HepG2 (cell line): ENCODE data around the gene LEAP2. TPM values are rescaled to one million over a fixed set of nuclear protein-coding genes. Genes with fewer than 3 reads are reported as not detected.

ENCODE experiments used
- CC2D1A ChIP-seq: sonication (generic); formaldehyde crosslinking; IDR thresholded peaks from 2 replicates; pipeline ENCODE4 v1.8.1; 2023; ENCODE audit warnings: mild to moderate bottlenecking, missing genetic modification reagents
- CCDC6 ChIP-seq: sonication (generic); formaldehyde crosslinking; IDR thresholded peaks from 2 replicates; pipeline ENCODE4 v1.8.1; 2022; ENCODE audit warnings: mild to moderate bottlenecking, missing genetic modification reagents, moderate library complexity
- GFI1 ChIP-seq: sonication (generic); formaldehyde crosslinking; IDR thresholded peaks from 2 replicates; pipeline ENCODE4 v1.5.0; 2020; ENCODE audit warnings: missing genetic modification reagents, mild to moderate bottlenecking, borderline replicate concordance
- HOXA3 ChIP-seq: sonication (generic); formaldehyde crosslinking; IDR thresholded peaks from 2 replicates; pipeline ENCODE4 v1.5.0; 2020; ENCODE audit warnings: missing genetic modification reagents
- IRF2 ChIP-seq: IDR thresholded peaks from 2 replicates; pipeline ENCODE4 v1.6.1; 2018; ENCODE audit warnings: missing genetic modification reagents, missing compliant biosample characterization
- KLF15 ChIP-seq: sonication (generic); formaldehyde crosslinking; IDR thresholded peaks from 2 replicates; pipeline ENCODE4 v1.8.1; 2023; ENCODE audit warnings: borderline replicate concordance, mild to moderate bottlenecking, inconsistent platforms, missing genetic modification reagents, mixed read lengths
- MIXL1 ChIP-seq: IDR thresholded peaks from 2 replicates; pipeline ENCODE4 v1.6.1; 2016
- NCOA2 ChIP-seq: sonication (generic); formaldehyde crosslinking; IDR thresholded peaks from 2 replicates; pipeline ENCODE4 v1.8.0; 2022; ENCODE audit warnings: inconsistent platforms
- PHF20 ChIP-seq: sonication (generic); formaldehyde crosslinking; IDR thresholded peaks from 2 replicates; pipeline ENCODE4 v1.5.0; 2020; ENCODE audit warnings: mild to moderate bottlenecking, missing genetic modification reagents
- PRMT3 ChIP-seq: sonication (generic); formaldehyde crosslinking; IDR thresholded peaks from 2 replicates; pipeline ENCODE4 v1.8.1; 2022; ENCODE audit warnings: low read depth, mild to moderate bottlenecking, moderate library complexity, missing genetic modification reagents, borderline replicate concordance
- REXO4 ChIP-seq: sonication (generic); formaldehyde crosslinking; IDR thresholded peaks from 2 replicates; pipeline ENCODE4 v1.8.0; 2022; ENCODE audit warnings: missing genetic modification reagents, mild to moderate bottlenecking, borderline replicate concordance
- RFX5 ChIP-seq: IDR thresholded peaks from 2 replicates; pipeline ENCODE4 v1.6.1; 2011; ENCODE audit warnings: low read depth, low read length, improper control_type of control experiment
- SAFB2 ChIP-seq: sonication (generic); formaldehyde crosslinking; IDR thresholded peaks from 2 replicates; pipeline ENCODE4 v1.5.1; 2020; ENCODE audit warnings: missing genetic modification reagents, low read depth, mild to moderate bottlenecking, borderline replicate concordance
- TGIF2 ChIP-seq: IDR thresholded peaks from 2 replicates; pipeline ENCODE4 v1.6.1; 2016; ENCODE audit warnings: control low read depth, missing compliant biosample characterization
- TP53 ChIP-seq: sonication (generic); formaldehyde crosslinking; conservative IDR thresholded peaks from 2 replicates; pipeline ENCODE4 v1.4.0; 2020; ENCODE audit warnings: missing genetic modification reagents
- ZC3H13 ChIP-seq: sonication (generic); formaldehyde crosslinking; IDR thresholded peaks from 2 replicates; pipeline ENCODE4 v1.8.1; 2023; ENCODE audit warnings: mild to moderate bottlenecking, missing genetic modification reagents, moderate library complexity
- ZNF33B ChIP-seq: sonication (generic); formaldehyde crosslinking; IDR thresholded peaks from 2 replicates; pipeline ENCODE4 v1.5.1; 2020; ENCODE audit warnings: mild to moderate bottlenecking, missing genetic modification reagents
- ZNF367 ChIP-seq: sonication (generic); formaldehyde crosslinking; IDR thresholded peaks from 2 replicates; pipeline ENCODE4 v1.4.0; 2020; ENCODE audit warnings: missing genetic modification reagents, borderline replicate concordance
- ZNF431 ChIP-seq: sonication (generic); formaldehyde crosslinking; IDR thresholded peaks from 2 replicates; pipeline ENCODE4 v1.9.0; 2022; ENCODE audit warnings: missing genetic modification reagents, low read depth, mild to moderate bottlenecking, borderline replicate concordance
- ZNF616 ChIP-seq: sonication (generic); formaldehyde crosslinking; IDR thresholded peaks from 2 replicates; pipeline ENCODE4 v1.5.0; 2020; ENCODE audit warnings: low read depth, mild to moderate bottlenecking, missing genetic modification reagents
- ZNF619 ChIP-seq: sonication (generic); formaldehyde crosslinking; IDR thresholded peaks from 2 replicates; pipeline ENCODE4 v1.4.0; 2020; ENCODE audit warnings: mild to moderate bottlenecking, missing genetic modification reagents
- polyA plus RNA-seq, 8 experiments: library from polyadenylated mRNA; depleted of rRNA in 3 of 8; stranded (reverse) in 7 of 8; unstranded in 1 of 8; fragments of >200 nt; fragmentation: Illumina TruSeq in 4 of 8; extraction: Trizol in 4 of 8; gene quantifications; 2 replicates each; pipeline versions ENCODE4 v1.2.1 to v1.2.3, GENCODE V29; 2011 to 2016; ENCODE audit warnings: low read depth in 4 of 8, missing spikeins in 1 of 8, mixed read lengths in 1 of 8; ENCODE audit not compliant: insufficient read depth in 1 of 8
- total RNA-seq, 5 experiments: library from RNA; depleted of rRNA; stranded (reverse); fragments of >200 nt; fragmentation: Illumina TruSeq; extraction: Trizol; gene quantifications; 2 replicates each; pipeline ENCODE4 v1.2.3, GENCODE V29; 2016; ENCODE audit warnings: low read depth in 1 of 5
- TF ChIP-seq, protein P1 (sequence below): sonication (generic); formaldehyde crosslinking; IDR thresholded peaks from 2 replicates; pipeline ENCODE4 v1.5.0; 2020; ENCODE audit warnings: mild to moderate bottlenecking, missing genetic modification reagents
- TF ChIP-seq, protein P2 (sequence below): sonication (generic); formaldehyde crosslinking; conservative IDR thresholded peaks from 2 replicates; pipeline ENCODE4 v1.4.0; 2020; ENCODE audit warnings: missing genetic modification reagents
- TF ChIP-seq, protein P3 (sequence below): sonication (generic); formaldehyde crosslinking; conservative IDR thresholded peaks from 2 replicates; pipeline ENCODE4 v1.4.0; 2020; ENCODE audit warnings: mild to moderate bottlenecking, missing genetic modification reagents, moderate library complexity

The LEAP2 gene
- total and polyA plus RNA-seq, 2 of the 13 experiments (the other 11 are each of a cell fraction or from before 2014, with no cell fraction given): 23.9 to 51.9 TPM

DNA sequence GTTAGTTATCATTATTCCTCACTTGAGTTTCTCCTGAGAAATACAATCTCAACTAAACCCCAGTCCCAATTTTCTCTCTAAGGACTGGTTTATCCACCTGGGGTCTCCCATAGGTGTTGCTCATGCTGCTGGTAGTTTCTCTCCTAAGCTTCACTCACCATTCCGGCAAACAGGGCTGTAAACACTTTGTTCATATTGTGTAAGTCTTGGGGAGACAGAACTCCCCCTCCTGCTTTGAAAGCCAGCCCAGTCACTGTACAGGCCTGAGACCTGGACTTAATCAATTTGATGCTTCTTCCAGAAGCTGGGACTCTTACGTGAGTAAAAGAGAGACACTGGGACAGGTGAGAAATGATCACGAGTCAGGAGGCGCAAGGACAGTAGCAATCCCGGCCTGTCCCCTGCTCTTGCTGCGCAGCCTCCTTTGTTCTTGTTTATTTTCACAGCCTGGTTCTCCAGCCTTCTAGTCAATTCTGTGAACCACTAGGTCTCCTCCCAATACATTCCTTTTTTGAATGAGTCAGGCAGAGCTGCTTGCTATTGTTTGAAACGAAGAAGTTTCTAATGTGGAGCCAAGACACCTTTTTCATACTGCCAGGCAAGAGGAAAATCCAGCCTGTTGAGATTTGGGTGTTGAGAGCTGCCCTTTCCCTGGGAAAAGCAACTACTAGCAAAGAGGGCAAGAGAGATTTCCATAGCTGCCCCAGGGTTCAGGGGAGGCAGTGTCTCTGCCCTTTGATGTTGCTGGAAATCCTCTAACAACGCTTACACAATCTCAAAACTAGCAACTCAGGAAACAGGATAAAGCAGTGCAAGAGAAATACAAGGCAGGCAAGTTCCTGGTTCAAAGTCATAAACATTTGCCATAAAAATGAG, 33.8 kb upstream of the LEAP2 start (continued):
- TF ChIP-seq, protein P1, sequence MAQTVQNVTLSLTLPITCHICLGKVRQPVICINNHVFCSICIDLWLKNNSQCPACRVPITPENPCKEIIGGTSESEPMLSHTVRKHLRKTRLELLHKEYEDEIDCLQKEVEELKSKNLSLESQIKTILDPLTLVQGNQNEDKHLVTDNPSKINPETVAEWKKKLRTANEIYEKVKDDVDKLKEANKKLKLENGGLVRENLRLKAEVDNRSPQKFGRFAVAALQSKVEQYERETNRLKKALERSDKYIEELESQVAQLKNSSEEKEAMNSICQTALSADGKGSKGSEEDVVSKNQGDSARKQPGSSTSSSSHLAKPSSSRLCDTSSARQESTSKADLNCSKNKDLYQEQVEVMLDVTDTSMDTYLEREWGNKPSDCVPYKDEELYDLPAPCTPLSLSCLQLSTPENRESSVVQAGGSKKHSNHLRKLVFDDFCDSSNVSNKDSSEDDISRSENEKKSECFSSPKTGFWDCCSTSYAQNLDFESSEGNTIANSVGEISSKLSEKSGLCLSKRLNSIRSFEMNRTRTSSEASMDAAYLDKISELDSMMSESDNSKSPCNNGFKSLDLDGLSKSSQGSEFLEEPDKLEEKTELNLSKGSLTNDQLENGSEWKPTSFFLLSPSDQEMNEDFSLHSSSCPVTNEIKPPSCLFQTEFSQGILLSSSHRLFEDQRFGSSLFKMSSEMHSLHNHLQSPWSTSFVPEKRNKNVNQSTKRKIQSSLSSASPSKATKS: no peak
- TF ChIP-seq ZC3H13 (CRISPR knock-in tag): no peak
- TF ChIP-seq ZNF619: peak; percentile 59; the same call in 1 of the 2 replicates
- no peak for TF ChIP-seq PHF20 (CRISPR knock-in tag)
- TF ChIP-seq GFI1 (CRISPR knock-in tag): peak; percentile 90; the same call in 1 of the 2 replicates
- no peak; the same call in 1 of the 2 replicates for TF ChIP-seq MIXL1 (CRISPR knock-in tag)
- TF ChIP-seq NCOA2 (CRISPR knock-in tag): peak; percentile 85
- TF ChIP-seq, protein P2, sequence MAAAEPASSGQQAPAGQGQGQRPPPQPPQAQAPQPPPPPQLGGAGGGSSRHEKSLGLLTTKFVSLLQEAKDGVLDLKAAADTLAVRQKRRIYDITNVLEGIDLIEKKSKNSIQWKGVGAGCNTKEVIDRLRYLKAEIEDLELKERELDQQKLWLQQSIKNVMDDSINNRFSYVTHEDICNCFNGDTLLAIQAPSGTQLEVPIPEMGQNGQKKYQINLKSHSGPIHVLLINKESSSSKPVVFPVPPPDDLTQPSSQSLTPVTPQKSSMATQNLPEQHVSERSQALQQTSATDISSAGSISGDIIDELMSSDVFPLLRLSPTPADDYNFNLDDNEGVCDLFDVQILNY (CRISPR knock-in tag): no peak
- TF ChIP-seq ZNF367 (CRISPR knock-in tag): no peak
- TF ChIP-seq SAFB2 (CRISPR knock-in tag): 0 out of 2 replicates have a peak, but pooled peaks have one; percentile 32
- no peak for TF ChIP-seq ZNF33B (CRISPR knock-in tag)
- no peak for TF ChIP-seq RFX5
- TF ChIP-seq ZNF431: 0 out of 2 replicates have a peak, but pooled peaks have one; percentile 23
- no peak for TF ChIP-seq TGIF2 (CRISPR knock-in tag)
- TF ChIP-seq TP53 (CRISPR knock-in tag): peak; percentile 28; the same call in 1 of the 2 replicates
- no peak for TF ChIP-seq REXO4 (CRISPR knock-in tag)
- TF ChIP-seq PRMT3 (CRISPR knock-in tag): peak; percentile 41; the same call in 1 of the 2 replicates
- TF ChIP-seq, protein P3, sequence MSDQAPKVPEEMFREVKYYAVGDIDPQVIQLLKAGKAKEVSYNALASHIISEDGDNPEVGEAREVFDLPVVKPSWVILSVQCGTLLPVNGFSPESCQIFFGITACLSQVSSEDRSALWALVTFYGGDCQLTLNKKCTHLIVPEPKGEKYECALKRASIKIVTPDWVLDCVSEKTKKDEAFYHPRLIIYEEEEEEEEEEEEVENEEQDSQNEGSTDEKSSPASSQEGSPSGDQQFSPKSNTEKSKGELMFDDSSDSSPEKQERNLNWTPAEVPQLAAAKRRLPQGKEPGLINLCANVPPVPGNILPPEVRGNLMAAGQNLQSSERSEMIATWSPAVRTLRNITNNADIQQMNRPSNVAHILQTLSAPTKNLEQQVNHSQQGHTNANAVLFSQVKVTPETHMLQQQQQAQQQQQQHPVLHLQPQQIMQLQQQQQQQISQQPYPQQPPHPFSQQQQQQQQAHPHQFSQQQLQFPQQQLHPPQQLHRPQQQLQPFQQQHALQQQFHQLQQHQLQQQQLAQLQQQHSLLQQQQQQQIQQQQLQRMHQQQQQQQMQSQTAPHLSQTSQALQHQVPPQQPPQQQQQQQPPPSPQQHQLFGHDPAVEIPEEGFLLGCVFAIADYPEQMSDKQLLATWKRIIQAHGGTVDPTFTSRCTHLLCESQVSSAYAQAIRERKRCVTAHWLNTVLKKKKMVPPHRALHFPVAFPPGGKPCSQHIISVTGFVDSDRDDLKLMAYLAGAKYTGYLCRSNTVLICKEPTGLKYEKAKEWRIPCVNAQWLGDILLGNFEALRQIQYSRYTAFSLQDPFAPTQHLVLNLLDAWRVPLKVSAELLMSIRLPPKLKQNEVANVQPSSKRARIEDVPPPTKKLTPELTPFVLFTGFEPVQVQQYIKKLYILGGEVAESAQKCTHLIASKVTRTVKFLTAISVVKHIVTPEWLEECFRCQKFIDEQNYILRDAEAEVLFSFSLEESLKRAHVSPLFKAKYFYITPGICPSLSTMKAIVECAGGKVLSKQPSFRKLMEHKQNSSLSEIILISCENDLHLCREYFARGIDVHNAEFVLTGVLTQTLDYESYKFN (CRISPR knock-in tag): peak; percentile 95
- no peak; the same call in 1 of the 2 replicates for TF ChIP-seq HOXA3 (CRISPR knock-in tag)
- TF ChIP-seq IRF2: peak; percentile 41; the same call in 1 of the 2 replicates
- TF ChIP-seq CC2D1A: no peak
- no peak for TF ChIP-seq ZNF616 (CRISPR knock-in tag)
- TF ChIP-seq KLF15 (CRISPR knock-in tag): no peak
- TF ChIP-seq CCDC6 (CRISPR knock-in tag): 0 out of 2 replicates have a peak, but pooled peaks have one; percentile 60
